Heart left ventricle (tissue), 16 donors: ENCODE measurements around the gene LBX2. TPM values are rescaled to one million over a fixed set of nuclear protein-coding genes. Genes with fewer than 3 reads are reported as not detected.

Experiments used
- ATAC-seq, 4 donors: fragments of 200-7000 bp; cut with Tn5 transposase; one replicate each; pipeline ENCODE4 v1.9.1; 2020 to 2022; ENCODE audit warnings: moderate library complexity in 4 of 4, mild to moderate bottlenecking in 3 of 4, moderate number of reproducible peaks in 1 of 4
- DNase-seq, 5 donors: peaks; one replicate each; pipeline ENCODE4 v3.0.0-alpha.2; 2020
- H3K27ac ChIP-seq, 12 donors: fragments of 200-600 bp; sonication (generic) in 4 of 12; one replicate each; pipeline versions ENCODE4 v1.5.0 to v1.8.0; 2016 to 2022; ENCODE audit warnings: mild to moderate bottlenecking in 2 of 12
- H3K27me3 ChIP-seq, 9 donors: fragments of 200-600 bp; sonication (generic) in 2 of 9; one replicate each; pipeline versions ENCODE4 v1.5.1 to v1.8.0; 2016 to 2022; ENCODE audit warnings: mild to moderate bottlenecking in 3 of 9
- H3K36me3 ChIP-seq, 9 donors: fragments of 200-600 bp; sonication (generic) in 2 of 9; one replicate each; pipeline versions ENCODE4 v1.5.0 to v1.8.0; 2018 to 2022; ENCODE audit warnings: mild to moderate bottlenecking in 2 of 9
- H3K4me1 ChIP-seq, 12 donors: fragments of 200-600 bp; sonication (generic) in 4 of 12; one replicate each; pipeline versions ENCODE4 v1.5.0 to v1.8.0; 2016 to 2022; ENCODE audit warnings: mild to moderate bottlenecking in 3 of 12
- H3K4me3 ChIP-seq, 12 donors: fragments of 200-600 bp; sonication (generic) in 4 of 12; one replicate each; pipeline versions ENCODE4 v1.5.0 to v1.8.0; 2017 to 2022; ENCODE audit warnings: mild to moderate bottlenecking in 9 of 12, moderate library complexity in 4 of 12
- H3K9me3 ChIP-seq, 12 donors: fragments of 200-600 bp; sonication (generic) in 4 of 12; one replicate each; pipeline versions ENCODE4 v1.5.0 to v1.8.0; 2016 to 2022; ENCODE audit warnings: mild to moderate bottlenecking in 1 of 12
- POLR2A ChIP-seq, 2 donors: fragments of 450-650 bp; IDR thresholded peaks; one replicate each; pipeline ENCODE4 v1.6.1; 2017; ENCODE audit warnings: antibody characterized with exemption in 2 of 2, mild to moderate bottlenecking in 2 of 2, moderate library complexity in 2 of 2
- WGBS, 4 donors: extraction: QIAGEN DNeasy Blood & Tissue Kit in 2 of 4; methylation state at CpG; one replicate each; pipeline versions ENCODE4 v1.1.5 to v1.1.7; 2013 to 2018; 5-methylcytosine and 5-hydroxymethylcytosine counted together
- intact Hi-C, 10 donors: fragments of 100-400 bp; cut with DNase I; formaldehyde crosslinking; loops; one replicate each; pipeline versions ENCODE4 v1.11.1 to v1.14.2; 2022
- polyA plus RNA-seq, 2 donors: library from polyadenylated mRNA; stranded (reverse); fragments of 200-250 nt; gene quantifications; one replicate each; pipeline ENCODE4 v1.2.3, GENCODE V29; 2013
- total RNA-seq, 9 donors: library from RNA; depleted of rRNA in 2 of 9; stranded (reverse); fragments of >200 nt in 2 of 9; fragmentation: NEBNext Ultra II Directional in 3 of 9; extraction: Animal tissue kit (Norgen Biotek cat#: 25700) in 3 of 9; gene quantifications; one replicate each; pipeline versions ENCODE4 v1.1.0 to v1.2.4, GENCODE V29; 2016 to 2023
- TF ChIP-seq, protein P1 (sequence below), 12 donors: fragments of 200-600 bp; sonication (generic) in 4 of 12; IDR thresholded peaks; one replicate each; pipeline versions ENCODE4 v1.5.0 to v1.8.0; 2018 to 2022; ENCODE audit warnings: antibody characterized with exemption in 12 of 12, mild to moderate bottlenecking in 5 of 12
- donor health status: ischemic (EF 13 %, LVEDD 7.1; RV severe dilation, severe dysfunction).
- donor health status: healthy with polysubstance abuse.
- donor health status: DM: no; HTN: yes; CAD: no.
- donor health status: DM: no; HTN: no; CAD: no.
- donor health status: ischemic (EF 25% LVEDD 6.9; RV normal size, moderate dysfunction).
- donor health status: ischemic (EF 25% LVEDD 5.7; RV mildly dilated, moderate dysfunction).
- donor health status: healthy.
- donor health status: DM: yes; HTN: yes; CAD: no.
- donor health status: ischemic (EF 35%, LVEDD 5.7; RV mildly dilated, moderate dysfunction).
- donor health status: nonischemic (EF 11% LVEDD 7.7; RV severe dilation, severe dysfunction).
- donor health status: DM: yes; HTN: yes; CAD: no.
- donor health status: PGD.
- donor health status: ischemic (EF 29% LVEDD 5.4; RV normal size, mild dysfunction).
- donor health status: nonischemic (EF 23%, LVEDD 6.1; RV moderate dilation, normal function).

Gene LBX2
- total and polyA plus RNA-seq, 11 donors: 0.14 to 1.7 (median 0.67) TPM; not detected in 2

DNA sequence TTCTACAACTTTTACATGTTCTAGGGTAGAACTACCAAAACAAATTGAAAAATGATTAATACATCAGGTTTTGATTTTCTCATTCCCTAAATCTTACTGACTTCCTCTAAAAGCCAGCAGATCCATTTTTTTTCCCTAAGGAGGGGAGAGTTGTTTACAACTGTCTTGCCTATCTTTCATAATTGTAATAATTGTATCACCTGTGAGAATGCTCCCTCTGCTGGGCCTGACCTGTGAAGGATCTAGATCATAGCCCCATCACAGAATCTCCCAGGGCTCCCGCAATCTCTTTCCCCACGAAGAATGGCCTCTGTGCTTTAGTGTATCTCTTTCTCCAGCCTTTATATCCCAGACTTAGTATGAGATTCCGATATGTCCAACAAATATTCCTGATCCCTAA is 45.2 kb upstream of the LBX2 start:
- TF ChIP-seq, protein P1, sequence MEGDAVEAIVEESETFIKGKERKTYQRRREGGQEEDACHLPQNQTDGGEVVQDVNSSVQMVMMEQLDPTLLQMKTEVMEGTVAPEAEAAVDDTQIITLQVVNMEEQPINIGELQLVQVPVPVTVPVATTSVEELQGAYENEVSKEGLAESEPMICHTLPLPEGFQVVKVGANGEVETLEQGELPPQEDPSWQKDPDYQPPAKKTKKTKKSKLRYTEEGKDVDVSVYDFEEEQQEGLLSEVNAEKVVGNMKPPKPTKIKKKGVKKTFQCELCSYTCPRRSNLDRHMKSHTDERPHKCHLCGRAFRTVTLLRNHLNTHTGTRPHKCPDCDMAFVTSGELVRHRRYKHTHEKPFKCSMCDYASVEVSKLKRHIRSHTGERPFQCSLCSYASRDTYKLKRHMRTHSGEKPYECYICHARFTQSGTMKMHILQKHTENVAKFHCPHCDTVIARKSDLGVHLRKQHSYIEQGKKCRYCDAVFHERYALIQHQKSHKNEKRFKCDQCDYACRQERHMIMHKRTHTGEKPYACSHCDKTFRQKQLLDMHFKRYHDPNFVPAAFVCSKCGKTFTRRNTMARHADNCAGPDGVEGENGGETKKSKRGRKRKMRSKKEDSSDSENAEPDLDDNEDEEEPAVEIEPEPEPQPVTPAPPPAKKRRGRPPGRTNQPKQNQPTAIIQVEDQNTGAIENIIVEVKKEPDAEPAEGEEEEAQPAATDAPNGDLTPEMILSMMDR (IDR thresholded peaks at IDR 0.05): peak in 1 of 12 donors; percentile 13
- TF ChIP-seq POLR2A (IDR thresholded peaks at IDR 0.05): no peak
- H3K4me1 ChIP-seq: peaks cover 0 to 28% (median 19%) of the 10 kb centered on the region in 12 donors
- no peak overlapping the region for H3K27ac ChIP-seq
- H3K27me3 ChIP-seq: peaks cover 0 to 2% (median 0%) of the 10 kb centered on the region in 9 donors
- no peak for DNase-seq
- no peaks in the 10 kb centered on the region for H3K36me3 ChIP-seq
- 85 to 92% (median 89%) methylated on average over 3 of the region's 3 CpGs for WGBS, 4 donors
- intact Hi-C loops: no loop called here
- no peak for ATAC-seq
- H3K4me3 ChIP-seq: no peak overlapping the region
- no peaks in the 10 kb centered on the region for H3K9me3 ChIP-seq

DNA sequence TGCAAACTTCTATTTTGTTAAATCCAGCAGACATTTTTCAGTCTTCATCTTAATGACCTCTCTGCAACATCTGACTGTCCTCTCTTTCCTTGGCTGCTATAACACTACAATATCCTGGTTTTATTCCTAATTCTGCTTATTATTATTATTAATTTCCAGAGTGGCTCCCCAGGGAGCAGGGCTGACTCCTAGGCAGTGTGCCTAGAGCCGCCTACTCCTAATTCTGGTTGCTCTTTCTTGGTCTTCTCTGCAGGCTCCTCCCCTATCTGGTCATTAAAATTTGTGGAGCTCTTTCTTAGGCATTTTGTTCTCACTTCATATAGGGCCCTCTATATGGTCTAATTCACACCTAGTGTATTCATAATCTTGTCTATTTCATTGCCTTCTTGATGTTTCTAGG is 43.6 kb upstream of the LBX2 start:
- H3K4me1 ChIP-seq: peaks cover 0 to 14% (median 5%) of the 10 kb centered on the region in 12 donors
- H3K36me3 ChIP-seq: no peaks in the 10 kb centered on the region
- WGBS, 4 donors: 59 to 72% (median 68%) methylated on average over 1 of the region's 1 CpG
- DNase-seq (no peak), ATAC-seq (peak in 1 of 4 donors; percentile 42)
- H3K4me3 ChIP-seq: no peak overlapping the region
- no peaks in the 10 kb centered on the region for H3K9me3 ChIP-seq
- intact Hi-C loops: no loop called here
- no peak overlapping the region for H3K27ac ChIP-seq
- TF ChIP-seq, protein P1 (IDR thresholded peaks at IDR 0.05): no peak
- no peak for TF ChIP-seq POLR2A (IDR thresholded peaks at IDR 0.05)
- no peaks in the 10 kb centered on the region for H3K27me3 ChIP-seq

DNA sequence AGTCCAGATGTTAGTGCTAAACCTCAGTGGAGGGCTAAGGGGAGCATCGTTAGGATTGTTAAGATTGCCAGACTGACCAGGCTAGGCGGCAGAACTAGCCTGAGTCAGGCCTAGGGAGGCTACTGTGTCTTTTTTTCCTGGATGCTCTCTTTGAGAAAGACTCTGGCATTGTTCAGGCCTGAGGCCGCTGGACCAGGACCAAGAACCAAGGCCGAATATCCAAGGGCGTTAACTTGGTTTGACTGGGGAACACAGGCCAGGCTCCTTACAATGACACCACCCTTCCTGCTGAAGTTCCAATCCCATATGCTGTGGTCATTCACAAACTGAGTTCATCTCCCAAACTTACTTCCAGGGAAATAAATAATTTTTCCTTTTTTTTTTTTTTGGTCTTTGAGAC is 40.9 kb upstream of the LBX2 start:
- WGBS, 4 donors: 36 to 58% (median 54%) methylated on average over 5 of the region's 5 CpGs
- Histone ChIP-seq H3K27ac (peak overlapping the region in 11 of 12 donors; percentile 33 to 82 (median 70)), H3K36me3 (no peaks in the 10 kb centered on the region), H3K27me3 (no peaks in the 10 kb centered on the region), H3K9me3 (no peaks in the 10 kb centered on the region), H3K4me1 (peaks cover 0 to 13% (median 5%) of the 10 kb centered on the region in 12 donors), H3K4me3 (no peak overlapping the region)
- peak in 4 of 5 donors; percentile 67 to 83 (median 78) for DNase-seq
- TF ChIP-seq POLR2A (IDR thresholded peaks at IDR 0.05): no peak
- TF ChIP-seq, protein P1 (IDR thresholded peaks at IDR 0.05): no peak
- intact Hi-C loops: no loop called here
- peak; percentile 83 to 95 (median 88) for ATAC-seq

DNA sequence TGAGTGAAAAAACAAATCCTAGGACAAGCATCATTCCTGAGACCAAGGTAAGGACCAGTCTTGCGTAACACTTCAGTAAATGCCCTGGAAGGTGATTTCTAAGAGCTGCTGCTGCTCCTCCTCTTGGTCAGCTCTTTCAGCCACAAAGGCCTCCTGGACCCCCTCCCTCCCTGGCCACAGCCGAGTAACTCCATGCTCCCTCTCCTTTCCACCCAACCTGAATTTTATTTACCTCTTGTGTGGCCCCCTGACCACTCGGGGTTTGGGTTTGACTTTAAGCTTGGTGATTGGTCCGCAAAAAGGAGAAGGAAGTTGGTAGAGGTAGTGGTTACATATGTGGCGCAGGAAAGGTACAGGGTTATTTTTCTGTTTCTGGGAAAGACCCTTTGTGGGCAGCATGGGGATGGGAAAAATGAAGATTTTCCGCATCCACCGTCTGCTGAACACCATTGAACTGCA is 39.5 kb upstream of the LBX2 start:
- Histone ChIP-seq H3K4me1 (peaks cover 0 to 13% (median 5%) of the 10 kb centered on the region in 12 donors), H3K27me3 (no peaks in the 10 kb centered on the region), H3K4me3 (no peak overlapping the region), H3K27ac (peak overlapping the region in 2 of 12 donors; percentile 45 to 82), H3K36me3 (peaks cover 0 to 9% (median 0%) of the 10 kb centered on the region in 9 donors), H3K9me3 (no peaks in the 10 kb centered on the region)
- no peak for TF ChIP-seq POLR2A (IDR thresholded peaks at IDR 0.05)
- TF ChIP-seq, protein P1 (IDR thresholded peaks at IDR 0.05): no peak
- WGBS, 4 donors: 79 to 84% (median 82%) methylated on average over 7 of the region's 7 CpGs
- DNase-seq (peak in 1 of 5 donors; percentile 3), ATAC-seq (no peak)
- intact Hi-C loops: loop anchor here in 4 of 10 donors (10.0 kb wide), 1 partner anchor 46 kb away; no protein-coding TSS in a partner anchor
